Uterus (tissue), 4 donors: ENCODE results near the gene TMEM132E. TPM values are rescaled to one million over a fixed set of nuclear protein-coding genes. Genes with fewer than 3 reads are reported as not detected.

Source experiments
- DNase-seq, 2 donors: peaks; one replicate each; pipeline ENCODE4 v3.0.0-alpha.2; 2019 to 2020
- H3K27ac ChIP-seq, 2 donors: fragments of 200-600 bp; sonication (generic); 1 replicate in 1 of 2; 2 replicates in 1 of 2; pipeline ENCODE4 v1.5.1; 2016 to 2018
- H3K27me3 ChIP-seq, 2 donors: fragments of 200-600 bp; sonication (generic); one replicate each; pipeline ENCODE4 v1.5.1; 2018 to 2019; ENCODE audit warnings: control low read depth in 1 of 2
- H3K36me3 ChIP-seq, 2 donors: fragments of 200-600 bp; sonication (generic); one replicate each; pipeline ENCODE4 v1.5.1; 2019; ENCODE audit warnings: control low read depth in 1 of 2
- H3K4me1 ChIP-seq, 2 donors: fragments of 200-600 bp; sonication (generic); one replicate each; pipeline ENCODE4 v1.5.1; 2018 to 2019; ENCODE audit warnings: control low read depth in 1 of 2
- H3K4me3 ChIP-seq, 2 donors: fragments of 200-600 bp; sonication (generic); 1 replicate in 1 of 2; 2 replicates in 1 of 2; pipeline ENCODE4 v1.5.1; 2018 to 2019; ENCODE audit warnings: mild to moderate bottlenecking in 1 of 2
- H3K9me3 ChIP-seq, 2 donors: fragments of 200-600 bp; sonication (generic); one replicate each; pipeline ENCODE4 v1.5.1; 2019; ENCODE audit warnings: control low read depth in 1 of 2
- CTCF ChIP-seq, 4 experiments: fragments of 200-600 bp in 2 of 4; fragments of 450-650 bp in 2 of 4; sonication (generic) in 2 of 4; IDR thresholded peaks; one replicate each; pipeline ENCODE4 v1.5.1; 2016 to 2019; ENCODE audit warnings: antibody characterized with exemption in 4 of 4, mild to moderate bottlenecking in 2 of 4, moderate library complexity in 1 of 4
- POLR2A ChIP-seq, 2 donors: fragments of 450-650 bp; IDR thresholded peaks; one replicate each; pipeline ENCODE4 v1.6.1; 2016; ENCODE audit warnings: antibody characterized with exemption in 2 of 2, mild to moderate bottlenecking in 1 of 2, moderate library complexity in 1 of 2
- intact Hi-C: fragments of 100-400 bp; cut with DNase I; formaldehyde crosslinking; loops from one replicate; pipeline ENCODE4 v1.15.1; 2023; ENCODE audit warnings: low total_unique reads
- total RNA-seq, 4 donors: library from RNA; depleted of rRNA in 3 of 4; stranded (reverse); fragments of >200 nt in 3 of 4; gene quantifications; one replicate each; pipeline versions ENCODE4 v1.1.0 to v1.2.4, GENCODE V29; 2014 to 2023
- donor health status: DM: yes; HTN: yes; CAD: no.

Gene TMEM132E
- total RNA-seq, 4 donors from 2014 or later: 0.90 TPM; not detected in 3

- H3K4me1 ChIP-seq: no peaks in the 10 kb centered on the region
- TF ChIP-seq CTCF (IDR thresholded peaks at IDR 0.05): no peak
- TF ChIP-seq POLR2A (IDR thresholded peaks at IDR 0.05): no peak
- H3K4me3 ChIP-seq: no peak overlapping the region
- no peak for DNase-seq
- intact Hi-C loops: no loop called here
- no peaks in the 10 kb centered on the region for H3K36me3 ChIP-seq
- H3K27me3 ChIP-seq: no peaks in the 10 kb centered on the region
- H3K9me3 ChIP-seq: no peaks in the 10 kb centered on the region
- H3K27ac ChIP-seq: no peak overlapping the region
These were observed 29.4 kb upstream of the TMEM132E start for GRCh38 chr17:34549966-34550365.

GRCh38 chr17:34553907-34554306 is 25.5 kb upstream of the TMEM132E start:
- Histone ChIP-seq H3K4me3 (no peak overlapping the region), H3K27ac (no peak overlapping the region), H3K9me3 (no peaks in the 10 kb centered on the region), H3K4me1 (no peaks in the 10 kb centered on the region), H3K27me3 (no peaks in the 10 kb centered on the region), H3K36me3 (no peaks in the 10 kb centered on the region)
- TF ChIP-seq POLR2A (IDR thresholded peaks at IDR 0.05): no peak
- TF ChIP-seq CTCF (IDR thresholded peaks at IDR 0.05): no peak
- DNase-seq: no peak
- intact Hi-C loops: no loop called here

- TF ChIP-seq POLR2A (IDR thresholded peaks at IDR 0.05): no peak
- TF ChIP-seq CTCF (IDR thresholded peaks at IDR 0.05): no peak
- no peak overlapping the region for H3K4me3 ChIP-seq
- no peaks in the 10 kb centered on the region for H3K9me3 ChIP-seq
- H3K27me3 ChIP-seq: no peaks in the 10 kb centered on the region
- H3K4me1 ChIP-seq: no peaks in the 10 kb centered on the region
- intact Hi-C loops: no loop called here
- no peak overlapping the region for H3K27ac ChIP-seq
- no peak for DNase-seq
- H3K36me3 ChIP-seq: no peaks in the 10 kb centered on the region
These were observed 23.0 kb upstream of the TMEM132E start for GRCh38 chr17:34556384-34556783.

- Histone ChIP-seq H3K36me3 (no peaks in the 10 kb centered on the region), H3K9me3 (no peaks in the 10 kb centered on the region), H3K4me1 (no peaks in the 10 kb centered on the region), H3K27ac (no peak overlapping the region), H3K27me3 (no peaks in the 10 kb centered on the region), H3K4me3 (no peak overlapping the region)
- TF ChIP-seq CTCF (IDR thresholded peaks at IDR 0.05) (no peak), POLR2A (IDR thresholded peaks at IDR 0.05) (no peak)
- intact Hi-C loops: no loop called here
- no peak for DNase-seq
These were observed 22.5 kb upstream of the TMEM132E start for GRCh38 chr17:34556931-34557330.

GRCh38 chr17:34561328-34561727 is 18.1 kb upstream of the TMEM132E start:
- H3K4me3 ChIP-seq: no peak overlapping the region
- no peaks in the 10 kb centered on the region for H3K4me1 ChIP-seq
- no peaks in the 10 kb centered on the region for H3K27me3 ChIP-seq
- no peaks in the 10 kb centered on the region for H3K9me3 ChIP-seq
- no peak overlapping the region for H3K27ac ChIP-seq
- H3K36me3 ChIP-seq: no peaks in the 10 kb centered on the region
- intact Hi-C loops: no loop called here
- TF ChIP-seq CTCF (IDR thresholded peaks at IDR 0.05) (no peak), POLR2A (IDR thresholded peaks at IDR 0.05) (no peak)
- no peak for DNase-seq
